ENCODE measurements around the gene SPINK5. TPM values are rescaled to one million over a fixed set of nuclear protein-coding genes. Genes with fewer than 3 reads are reported as not detected.

The SPINK5 gene
- total and polyA plus RNA-seq, 9 donors, result 0.11 to 0.45 (median 0.24) TPM; not detected in 1

DNA sequence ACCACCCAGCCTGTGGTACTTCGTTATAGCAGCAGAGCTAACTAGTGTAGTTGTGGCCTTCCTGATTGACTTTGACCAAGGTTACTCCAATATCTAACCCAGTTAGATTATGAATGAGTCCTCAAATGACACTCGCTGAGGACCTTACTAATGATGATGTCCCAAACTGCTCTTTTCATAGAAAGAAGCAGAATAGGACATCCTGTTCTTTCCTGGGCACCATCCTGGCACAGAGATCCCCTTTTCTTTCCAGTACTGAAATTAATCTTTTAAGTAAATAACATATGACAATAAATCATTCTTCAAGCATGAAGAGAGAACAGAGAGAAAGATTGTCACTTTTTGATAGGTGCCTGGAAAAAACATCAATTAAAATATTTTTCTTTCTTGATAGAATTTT lies 77.9 kb downstream of the SPINK5 start:
- no peak for DNase-seq

DNA sequence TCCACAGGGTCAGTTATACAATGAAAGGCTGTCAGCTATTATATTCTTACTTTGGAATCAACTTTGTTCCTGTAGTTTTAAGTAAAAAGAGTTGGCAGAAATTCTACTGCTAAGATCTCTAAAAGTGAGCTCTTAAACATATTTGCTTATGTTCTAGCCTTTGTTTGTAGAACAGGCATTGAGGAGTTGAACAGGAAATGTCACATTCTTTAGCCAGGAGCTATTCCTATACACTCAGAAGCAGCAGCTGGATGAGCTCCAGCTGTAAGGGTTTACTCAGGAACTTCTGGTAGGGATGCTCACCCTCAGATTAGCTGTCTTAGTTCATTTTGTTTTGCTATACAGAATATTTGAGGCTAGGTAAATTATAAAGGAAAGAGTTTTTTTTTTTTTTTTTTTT lies 82.1 kb downstream of the SPINK5 start:
- H3K4me3 ChIP-seq (ENCODE audit: low read length), result no peak overlapping the region
- H3K36me3 ChIP-seq (ENCODE audit: control insufficient read depth, insufficient read depth, low read length), result no peaks in the 10 kb centered on the region
- no peaks in the 10 kb centered on the region for H3K27me3 ChIP-seq (ENCODE audit: control insufficient read depth, insufficient read depth, low read length)
- H3K4me1 ChIP-seq (ENCODE audit: control insufficient read depth, insufficient read depth, low read length), result no peaks in the 10 kb centered on the region
- peak; percentile 43 for DNase-seq
- no peaks in the 10 kb centered on the region for H3K9me3 ChIP-seq (replicated peaks; ENCODE audit: control insufficient read depth, low read depth, low read length)
- H3K27ac ChIP-seq (ENCODE audit: low read length), result no peak overlapping the region

More for the DNA sequence above, 77.9 kb downstream of the SPINK5 start:
- Histone ChIP-seq H3K36me3 (ENCODE audit: control insufficient read depth, insufficient read depth, low read length) (no peaks in the 10 kb centered on the region), H3K27me3 (ENCODE audit: control insufficient read depth, insufficient read depth, low read length) (no peaks in the 10 kb centered on the region), H3K9me3 (replicated peaks; ENCODE audit: control insufficient read depth, low read depth, low read length) (no peaks in the 10 kb centered on the region), H3K4me3 (ENCODE audit: low read length) (no peak overlapping the region), H3K27ac (ENCODE audit: low read length) (no peak overlapping the region), H3K4me1 (ENCODE audit: control insufficient read depth, insufficient read depth, low read length) (no peaks in the 10 kb centered on the region)
- 100% methylated on average over 1 of the region's 2 CpGs for WGBS (ENCODE audit: insufficient coverage)

DNA sequence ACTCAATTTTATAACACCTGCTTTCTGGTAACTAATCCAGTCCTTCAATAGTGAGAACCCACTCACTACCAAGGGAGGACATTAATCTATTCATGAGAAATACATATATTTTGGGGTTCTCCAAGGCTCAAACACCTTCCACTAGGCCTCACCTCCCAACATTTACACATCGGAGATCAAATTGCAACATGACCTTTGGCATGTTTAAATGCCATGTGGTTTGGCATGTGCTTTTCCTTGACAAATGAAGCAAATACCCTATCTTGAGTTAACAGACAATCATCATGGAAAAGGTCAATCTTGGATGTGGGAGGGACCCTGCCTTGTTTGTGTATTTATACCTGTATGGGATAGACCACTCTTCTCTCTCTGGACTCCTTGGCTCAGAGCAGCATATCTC lies 82.7 kb downstream of the SPINK5 start:
- Histone ChIP-seq H3K4me3 (ENCODE audit: low read length) (no peak overlapping the region), H3K36me3 (ENCODE audit: control insufficient read depth, insufficient read depth, low read length) (no peaks in the 10 kb centered on the region), H3K27me3 (ENCODE audit: control insufficient read depth, insufficient read depth, low read length) (no peaks in the 10 kb centered on the region), H3K9me3 (replicated peaks; ENCODE audit: control insufficient read depth, low read depth, low read length) (no peaks in the 10 kb centered on the region), H3K4me1 (ENCODE audit: control insufficient read depth, insufficient read depth, low read length) (no peaks in the 10 kb centered on the region), H3K27ac (ENCODE audit: low read length) (no peak overlapping the region)
- no CpG with 5 or more reads among the region's 1 CpG for WGBS (ENCODE audit: insufficient coverage)
- DNase-seq, result no peak

DNA sequence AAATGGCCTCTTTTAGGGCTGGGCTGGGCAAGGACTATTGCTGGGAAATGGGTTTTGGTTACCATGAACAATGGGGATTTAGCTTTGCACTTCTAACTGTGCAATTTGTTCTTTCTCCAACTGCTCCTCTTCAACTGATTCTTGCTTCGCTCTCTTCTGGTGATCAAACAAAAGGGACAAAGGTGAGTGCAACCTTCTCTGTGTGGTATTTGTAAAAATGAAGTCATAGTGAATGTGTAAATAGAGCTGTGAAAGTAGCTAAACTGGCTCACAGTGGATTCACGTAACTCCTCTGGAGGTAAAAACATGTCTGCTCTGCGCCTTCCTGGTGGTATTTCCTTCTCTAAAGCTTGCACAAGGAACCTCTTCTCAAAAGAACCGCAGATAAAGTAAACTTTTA lies 83.6 kb downstream of the SPINK5 start:
- Histone ChIP-seq H3K4me1 (ENCODE audit: control insufficient read depth, insufficient read depth, low read length) (no peaks in the 10 kb centered on the region), H3K4me3 (ENCODE audit: low read length) (no peak overlapping the region), H3K27me3 (ENCODE audit: control insufficient read depth, insufficient read depth, low read length) (no peaks in the 10 kb centered on the region), H3K27ac (ENCODE audit: low read length) (no peak overlapping the region), H3K9me3 (replicated peaks; ENCODE audit: control insufficient read depth, low read depth, low read length) (no peaks in the 10 kb centered on the region), H3K36me3 (ENCODE audit: control insufficient read depth, insufficient read depth, low read length) (no peaks in the 10 kb centered on the region)
- no peak for DNase-seq
- no CpG with 5 or more reads among the region's 4 CpGs for WGBS (ENCODE audit: insufficient coverage)

DNA sequence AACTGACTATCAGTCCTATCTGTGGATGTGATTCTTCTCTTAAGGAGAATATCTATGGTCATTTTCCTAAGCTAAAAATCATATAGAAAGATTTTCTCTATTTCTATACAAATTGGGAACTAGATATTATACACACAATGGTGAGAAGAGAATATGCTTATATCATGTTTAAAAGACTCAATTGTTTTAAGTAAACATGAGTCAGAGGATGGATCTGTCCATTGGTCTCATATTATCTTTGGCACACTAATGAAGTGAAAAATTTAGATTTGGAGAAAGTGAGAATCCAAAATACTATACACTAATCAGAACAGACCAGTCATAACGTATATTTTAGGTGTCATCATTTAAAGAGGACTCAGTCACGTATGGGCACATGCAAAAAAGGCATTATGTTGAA lies 88.1 kb downstream of the SPINK5 start:
- WGBS (ENCODE audit: insufficient coverage), result no CpG with 5 or more reads among the region's 2 CpGs
- no peaks in the 10 kb centered on the region for H3K36me3 ChIP-seq (ENCODE audit: control insufficient read depth, insufficient read depth, low read length)
- H3K27ac ChIP-seq (ENCODE audit: low read length), result no peak overlapping the region
- H3K27me3 ChIP-seq (ENCODE audit: control insufficient read depth, insufficient read depth, low read length), result no peaks in the 10 kb centered on the region
- no peak for DNase-seq
- H3K9me3 ChIP-seq (replicated peaks; ENCODE audit: control insufficient read depth, low read depth, low read length), result no peaks in the 10 kb centered on the region
- H3K4me1 ChIP-seq (ENCODE audit: control insufficient read depth, insufficient read depth, low read length), result no peaks in the 10 kb centered on the region
- H3K4me3 ChIP-seq (ENCODE audit: low read length), result no peak overlapping the region

DNA sequence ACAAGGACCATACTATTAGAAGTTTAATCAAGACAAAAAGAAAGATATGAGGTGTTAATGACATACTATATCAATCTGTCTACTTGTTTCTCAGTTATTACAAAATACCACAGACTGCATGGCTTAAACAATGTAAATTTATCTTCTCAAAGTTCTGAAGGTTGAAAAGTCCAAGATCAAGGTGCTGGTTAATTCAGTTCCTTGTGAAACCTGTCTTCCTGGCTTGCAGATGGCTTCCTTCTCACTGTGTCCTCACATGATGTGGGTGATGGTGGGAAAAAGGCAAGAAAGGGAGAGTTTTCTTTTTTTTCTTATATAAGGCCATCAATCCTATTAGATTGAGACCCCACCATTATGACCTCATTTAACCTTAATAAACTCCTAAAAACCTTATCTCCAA lies 89.0 kb downstream of the SPINK5 start:
- H3K4me3 ChIP-seq (ENCODE audit: low read length), result no peak overlapping the region
- H3K27ac ChIP-seq (ENCODE audit: low read length), result no peak overlapping the region
- no peaks in the 10 kb centered on the region for H3K36me3 ChIP-seq (ENCODE audit: control insufficient read depth, insufficient read depth, low read length)
- no peaks in the 10 kb centered on the region for H3K9me3 ChIP-seq (replicated peaks; ENCODE audit: control insufficient read depth, low read depth, low read length)
- no peaks in the 10 kb centered on the region for H3K27me3 ChIP-seq (ENCODE audit: control insufficient read depth, insufficient read depth, low read length)
- no peak for DNase-seq
- no peaks in the 10 kb centered on the region for H3K4me1 ChIP-seq (ENCODE audit: control insufficient read depth, insufficient read depth, low read length)

DNA sequence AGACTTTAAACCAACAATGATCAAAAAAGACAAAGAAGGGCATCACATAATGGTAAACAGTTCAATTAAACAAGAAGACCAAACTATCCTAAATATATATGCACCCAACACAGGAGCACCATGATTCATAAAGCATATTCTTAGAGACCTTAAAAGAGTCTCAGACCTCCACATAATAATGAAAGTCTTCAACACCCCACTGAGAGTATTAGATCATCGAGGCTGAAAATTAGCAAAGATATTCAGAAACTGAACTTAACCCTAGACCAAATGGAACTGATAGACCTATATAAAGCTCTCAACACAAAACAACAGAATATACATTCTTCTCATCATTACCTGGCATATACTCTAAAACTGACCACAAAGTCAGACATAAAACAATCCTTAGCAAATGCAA lies 92.8 kb downstream of the SPINK5 start:
- no peaks in the 10 kb centered on the region for H3K27me3 ChIP-seq (ENCODE audit: control insufficient read depth, insufficient read depth, low read length)
- DNase-seq, result no peak
- no peaks in the 10 kb centered on the region for H3K36me3 ChIP-seq (ENCODE audit: control insufficient read depth, insufficient read depth, low read length)
- H3K4me3 ChIP-seq (ENCODE audit: low read length), result no peak overlapping the region
- no CpG with 5 or more reads among the region's 1 CpG for WGBS (ENCODE audit: insufficient coverage)
- H3K9me3 ChIP-seq (replicated peaks; ENCODE audit: control insufficient read depth, low read depth, low read length), result no peaks in the 10 kb centered on the region
- no peak overlapping the region for H3K27ac ChIP-seq (ENCODE audit: low read length)
- no peaks in the 10 kb centered on the region for H3K4me1 ChIP-seq (ENCODE audit: control insufficient read depth, insufficient read depth, low read length)

DNA sequence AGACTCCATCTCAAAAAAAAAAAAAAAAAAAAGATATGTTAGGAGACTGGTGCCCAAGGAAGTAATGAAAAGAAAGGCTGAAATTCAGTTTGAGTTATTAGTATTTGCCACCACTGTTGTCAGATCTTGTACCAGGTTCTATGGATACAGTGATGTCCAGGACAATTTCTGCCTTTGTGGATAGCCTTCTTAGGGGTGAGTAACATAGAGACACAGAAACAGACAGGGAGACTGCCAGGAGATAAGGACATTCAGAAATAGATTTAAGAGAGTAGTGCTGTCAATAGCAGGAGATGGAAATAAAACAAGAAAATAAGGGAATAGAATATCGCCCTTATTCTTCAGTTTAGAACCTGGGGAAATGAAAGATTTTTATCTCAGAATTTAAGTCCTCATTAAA lies 98.3 kb downstream of the SPINK5 start:
- Histone ChIP-seq H3K4me1 (ENCODE audit: control insufficient read depth, insufficient read depth, low read length) (no peaks in the 10 kb centered on the region), H3K27ac (ENCODE audit: low read length) (no peak overlapping the region), H3K4me3 (ENCODE audit: low read length) (no peak overlapping the region), H3K36me3 (ENCODE audit: control insufficient read depth, insufficient read depth, low read length) (no peaks in the 10 kb centered on the region), H3K9me3 (replicated peaks; ENCODE audit: control insufficient read depth, low read depth, low read length) (no peaks in the 10 kb centered on the region), H3K27me3 (ENCODE audit: control insufficient read depth, insufficient read depth, low read length) (no peaks in the 10 kb centered on the region)
- no CpG with 5 or more reads among the region's 1 CpG for WGBS (ENCODE audit: insufficient coverage)
- no peak for DNase-seq

DNA sequence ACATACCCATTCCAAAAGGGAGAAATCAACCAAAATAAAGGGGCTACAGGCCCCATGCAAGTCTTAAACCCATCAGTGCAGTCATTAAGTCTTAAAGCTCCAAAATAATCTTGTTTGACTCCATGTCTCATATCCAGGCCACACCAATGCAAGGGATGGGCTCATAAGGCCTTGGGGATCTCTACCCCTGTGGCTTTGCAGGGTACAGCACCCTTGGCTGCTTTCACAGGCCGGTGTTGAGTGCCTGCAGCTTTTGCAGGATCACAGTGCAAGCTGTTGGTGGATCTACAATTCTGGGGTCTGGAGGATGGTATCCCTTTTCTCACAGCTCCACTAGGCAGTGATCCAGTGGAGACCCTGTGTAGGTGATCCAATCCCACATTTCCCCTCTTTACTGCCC lies 99.6 kb downstream of the SPINK5 start:
- Histone ChIP-seq H3K27ac (ENCODE audit: low read length) (no peak overlapping the region), H3K27me3 (ENCODE audit: control insufficient read depth, insufficient read depth, low read length) (no peaks in the 10 kb centered on the region), H3K4me1 (ENCODE audit: control insufficient read depth, insufficient read depth, low read length) (no peaks in the 10 kb centered on the region), H3K36me3 (ENCODE audit: control insufficient read depth, insufficient read depth, low read length) (no peaks in the 10 kb centered on the region), H3K4me3 (ENCODE audit: low read length) (no peak overlapping the region), H3K9me3 (replicated peaks; ENCODE audit: control insufficient read depth, low read depth, low read length) (no peaks in the 10 kb centered on the region)
- DNase-seq, result no peak
- 100% methylated on average over 1 of the region's 1 CpG for WGBS (ENCODE audit: insufficient coverage)

DNA sequence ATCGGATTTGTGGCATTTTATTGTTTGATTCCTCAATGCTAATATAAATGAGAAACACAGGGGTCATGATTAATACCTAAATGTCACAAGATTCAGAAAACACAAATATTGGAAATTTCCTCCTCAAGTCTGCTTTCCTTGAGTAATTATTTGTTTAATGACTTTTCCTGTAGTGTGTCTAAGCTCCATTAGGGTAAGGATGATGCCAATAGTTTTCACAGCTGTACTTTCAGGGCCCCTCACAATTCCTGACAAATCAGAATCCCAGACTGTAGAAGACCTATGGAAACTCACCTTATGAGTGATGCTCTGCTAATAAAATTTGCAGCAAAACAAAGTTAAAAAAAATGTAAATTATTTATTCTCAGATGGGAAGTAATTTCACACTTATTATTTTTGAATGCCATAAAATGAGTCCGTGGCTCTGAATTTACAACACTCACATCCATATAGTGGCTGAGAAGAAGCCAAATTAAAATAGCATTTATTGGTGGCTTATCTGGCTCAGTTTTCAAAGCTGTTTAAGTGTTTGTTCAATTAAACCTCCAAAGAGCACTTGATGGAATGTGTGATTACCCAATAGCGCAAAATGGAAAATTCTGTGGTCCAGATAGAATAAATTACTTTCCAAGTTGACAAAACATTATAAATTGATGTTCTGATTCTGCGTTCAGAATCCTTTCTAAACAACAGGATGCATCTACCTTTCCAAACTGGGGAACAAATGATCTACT lies 102.9 kb downstream of the SPINK5 start:
- whole genome bisulfite sequencing (ENCODE audit: insufficient coverage), result no CpG with 5 or more reads among the region's 4 CpGs
- Histone ChIP-seq H3K27me3 (ENCODE audit: control insufficient read depth, insufficient read depth, low read length) (no peaks in the 10 kb centered on the region), H3K4me1 (ENCODE audit: control insufficient read depth, insufficient read depth, low read length) (no peaks in the 10 kb centered on the region), H3K36me3 (ENCODE audit: control insufficient read depth, insufficient read depth, low read length) (no peaks in the 10 kb centered on the region), H3K4me3 (ENCODE audit: low read length) (no peak overlapping the region), H3K27ac (ENCODE audit: low read length) (no peak overlapping the region), H3K9me3 (replicated peaks; ENCODE audit: control insufficient read depth, low read depth, low read length) (no peaks in the 10 kb centered on the region)
- DNase-seq, result no peak

DNA sequence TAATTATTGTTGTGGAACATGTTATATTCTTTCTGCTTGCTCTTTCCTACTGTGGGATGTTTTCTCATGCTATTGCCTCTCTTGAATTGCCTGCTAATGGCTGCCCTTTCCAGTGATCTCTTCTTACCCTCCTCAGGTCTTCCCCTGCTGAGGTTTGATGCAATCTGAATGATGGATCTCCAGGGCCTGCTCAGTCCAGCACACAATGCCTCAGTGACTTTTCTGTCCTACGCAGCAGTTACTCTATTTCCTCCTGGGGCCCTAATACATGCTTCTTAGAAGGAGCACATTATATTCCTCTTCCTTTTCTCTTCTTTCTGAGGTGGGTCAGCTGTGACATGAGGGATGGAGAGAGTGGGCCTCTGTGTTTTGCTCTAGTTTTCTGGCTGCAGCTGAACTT lies 104.5 kb downstream of the SPINK5 start, which contains the start of gene SPINK14:
Gene SPINK14, plus strand, starts transcription at position 301 of the 400 bp plus-strand sequence. CDS start 1,187 bp downstream, outside the sequence.
- no peak for DNase-seq
- no CpG with 5 or more reads among the region's 1 CpG for WGBS (ENCODE audit: insufficient coverage)
- Histone ChIP-seq H3K27me3 (ENCODE audit: control insufficient read depth, insufficient read depth, low read length) (no peaks in the 10 kb centered on the region), H3K36me3 (ENCODE audit: control insufficient read depth, insufficient read depth, low read length) (no peaks in the 10 kb centered on the region), H3K4me1 (ENCODE audit: control insufficient read depth, insufficient read depth, low read length) (no peaks in the 10 kb centered on the region), H3K9me3 (replicated peaks; ENCODE audit: control insufficient read depth, low read depth, low read length) (no peaks in the 10 kb centered on the region), H3K27ac (ENCODE audit: low read length) (no peak within 1 kb of the TSS), H3K4me3 (ENCODE audit: low read length) (no peak within 1 kb of the TSS)

Measured in muscle of leg (tissue), 11 donors.